ENCODE measurements around the gene AP3M1. TPM values are rescaled to one million over a fixed set of nuclear protein-coding genes. Genes with fewer than 3 reads are reported as not detected.

Gene AP3M1
- total RNA-seq, 1 experiment from 2014 or later = 34.4 TPM

- Histone ChIP-seq H3K4me3 (replicated peaks in 1 of 2; ENCODE audit: low read depth in 1 of 2, low read length in 2 of 2) (no peak overlapping the region), H3K4me1 (ENCODE audit: control insufficient read depth in 1 of 2, insufficient read depth in 2 of 2, low read length in 2 of 2) (peaks cover 13 to 15% of the 10 kb centered on the region in 2 experiments), H3K9me3 (ENCODE audit: control insufficient read depth in 1 of 2, insufficient read depth in 1 of 2, low read depth in 1 of 2, low read length in 2 of 2) (no peaks in the 10 kb centered on the region), H3K4me2 (ENCODE audit: low read length) (no peak overlapping the region), H3K27me3 (ENCODE audit: insufficient read depth, low read length) (no peaks in the 10 kb centered on the region), H3K36me3 (ENCODE audit: control insufficient read depth in 1 of 2, insufficient read depth in 2 of 2, low read length in 2 of 2) (no peaks in the 10 kb centered on the region), H3K27ac (ENCODE audit: low read depth, low read length) (no peak overlapping the region), H3K79me2 (ENCODE audit: insufficient read depth, low read length) (peaks cover 63% of the 10 kb centered on the region), H3K9ac (ENCODE audit: low read length) (no peak overlapping the region), H2AFZ (ENCODE audit: low read depth, low read length, poor library complexity, severe bottlenecking) (no peak overlapping the region), H4K20me1 (ENCODE audit: insufficient read depth) (no peaks in the 10 kb centered on the region), H3K9me2 (ENCODE audit: insufficient read depth) (no peaks in the 10 kb centered on the region)
- ChIA-PET POLR2A (interaction anchor here (0.8 to 2.0 kb wide), 3 partner anchors 18 to 42 kb away, joined by 3 to 5 read pairs (median 3); no protein-coding TSS in a partner anchor), RAD21 (ENCODE audit: low non-redundant PET in 1 of 2, low total read pairs in 2 of 2, uncharacterized antibody in 2 of 2, unreplicated experiment in 2 of 2) (no interaction called here), CTCF (no interaction called here)
- ATAC-seq = no peak
- intact Hi-C loops (cut with micrococcal nuclease) = no loop called here
- DNase-seq (ENCODE audit: low read depth, low spot score) = no peak
- TF ChIP-seq EZH2 (IDR thresholded peaks at IDR 0.05) (no peak), MAX (IDR thresholded peaks at IDR 0.05) (no peak), CEBPB (IDR thresholded peaks at IDR 0.05; ENCODE audit: low read depth) (no peak), JUND (IDR thresholded peaks at IDR 0.05) (no peak), ATF3 (IDR thresholded peaks at IDR 0.05) (no peak), SP1 (IDR thresholded peaks at IDR 0.05; ENCODE audit: low read depth) (no peak), FOSL1 (IDR thresholded peaks at IDR 0.05; ENCODE audit: low read depth) (no peak), REST (IDR thresholded peaks at IDR 0.05; ENCODE audit: low read depth) (no peak), EGR1 (IDR thresholded peaks at IDR 0.05; ENCODE audit: low read depth) (no peak), POLR2AphosphoS5 (IDR thresholded peaks at IDR 0.05; ENCODE audit: low read depth, low read length) (no peak), ZNF274 (IDR thresholded peaks at IDR 0.05; ENCODE audit: low read depth, low read length) (no peak), ZBTB33 (IDR thresholded peaks at IDR 0.05; ENCODE audit: extremely low read depth, insufficient replicate concordance, low read length) (no peak), EZH2phosphoT487 (IDR thresholded peaks at IDR 0.05; ENCODE audit: borderline replicate concordance) (no peak), POLR2A (IDR thresholded peaks at IDR 0.05; ENCODE audit: borderline replicate concordance, extremely low read depth, insufficient read depth, insufficient read length) (no peak), ELF1 (IDR thresholded peaks at IDR 0.05; ENCODE audit: borderline replicate concordance, low read depth) (no peak), YY1 (IDR thresholded peaks at IDR 0.05; ENCODE audit: extremely low read depth, insufficient replicate concordance, low read depth, low read length) (no peak)
- no TSS peak for BruUV-seq (replicated peaks)
Observed at GRCh38 chr10:74156919-74157289, 6.3 kb upstream of the AP3M1 start.

Data from HCT116 (cell line).